HepG2 (cell line): ENCODE measurements around the gene LAMA5. TPM values are rescaled to one million over a fixed set of nuclear protein-coding genes. Genes with fewer than 3 reads are reported as not detected.

Source experiments
- ATF7-NPFF ChIP-seq: sonication (generic); formaldehyde crosslinking; IDR thresholded peaks from 2 replicates; pipeline ENCODE4 v1.8.1; 2023; ENCODE audit warnings: mild to moderate bottlenecking, low read depth, missing genetic modification reagents, moderate library complexity
- BATF2 ChIP-seq: sonication (generic); formaldehyde crosslinking; IDR thresholded peaks from 2 replicates; pipeline ENCODE4 v1.8.0; 2022; ENCODE audit warnings: mild to moderate bottlenecking, missing genetic modification reagents, moderate library complexity
- BRF2 ChIP-seq: sonication (generic); formaldehyde crosslinking; IDR thresholded peaks from 2 replicates; pipeline ENCODE4 v1.8.1; 2022; ENCODE audit warnings: mild to moderate bottlenecking, missing genetic modification reagents
- ELF4 ChIP-seq: sonication (generic); formaldehyde crosslinking; IDR thresholded peaks from 2 replicates; pipeline ENCODE4 v1.5.0; 2020; ENCODE audit warnings: missing genetic modification reagents, mild to moderate bottlenecking, moderate library complexity, borderline replicate concordance
- MIER3 ChIP-seq: IDR thresholded peaks from 2 replicates; pipeline ENCODE4 v1.6.1; 2016; ENCODE audit warnings: missing compliant biosample characterization, borderline replicate concordance
- PPARG ChIP-seq: conservative IDR thresholded peaks from 2 replicates; pipeline ENCODE4 v1.6.1; 2016; ENCODE audit warnings: missing biosample characterization, missing genetic modification reagents
- SNRNP70 ChIP-seq: fragments of 200-400 bp; formaldehyde crosslinking; IDR thresholded peaks from 2 replicates; pipeline ENCODE4 v1.6.1; 2017; ENCODE audit warnings: mild to moderate bottlenecking, low read depth, low read length, moderate library complexity
- TCF12 ChIP-seq, 2 experiments: fragments of 450-650 bp in 1 of 2; sonication (generic) in 1 of 2; formaldehyde crosslinking in 1 of 2; IDR thresholded peaks; 2 replicates each; pipeline versions ENCODE4 v1.6.1 to v1.8.0; 2017 to 2022; ENCODE audit warnings: antibody characterized with exemption in 1 of 2, mild to moderate bottlenecking in 1 of 2, missing genetic modification reagents in 1 of 2, moderate library complexity in 1 of 2
- TP53 ChIP-seq: sonication (generic); formaldehyde crosslinking; conservative IDR thresholded peaks from 2 replicates; pipeline ENCODE4 v1.4.0; 2020; ENCODE audit warnings: missing genetic modification reagents
- ZBTB14 ChIP-seq: sonication (generic); formaldehyde crosslinking; IDR thresholded peaks from 2 replicates; pipeline ENCODE4 v1.4.0; 2020; ENCODE audit warnings: missing genetic modification reagents
- ZBTB49 ChIP-seq: sonication (generic); formaldehyde crosslinking; IDR thresholded peaks from 2 replicates; pipeline ENCODE4 v1.4.0; 2020; ENCODE audit warnings: missing genetic modification reagents, borderline replicate concordance
- ZHX2 ChIP-seq, 2 experiments: sonication (generic) in 1 of 2; formaldehyde crosslinking in 1 of 2; IDR thresholded peaks; 2 replicates each; pipeline versions ENCODE4 v1.6.1 to v1.9.0; 2014 to 2022; ENCODE audit warnings: antibody characterized with exemption in 1 of 2, borderline replicate concordance in 1 of 2, inconsistent platforms in 1 of 2, low read depth in 1 of 2, missing genetic modification reagents in 1 of 2
- ZIK1 ChIP-seq: sonication (generic); formaldehyde crosslinking; IDR thresholded peaks from 2 replicates; pipeline ENCODE4 v1.5.0; 2020; ENCODE audit warnings: mild to moderate bottlenecking, low read depth, missing genetic modification reagents, borderline replicate concordance
- ZNF121 ChIP-seq: sonication (generic); formaldehyde crosslinking; IDR thresholded peaks from 2 replicates; pipeline ENCODE4 v1.5.0; 2020; ENCODE audit warnings: mild to moderate bottlenecking, missing genetic modification reagents
- ZNF598 ChIP-seq: sonication (generic); formaldehyde crosslinking; IDR thresholded peaks from 2 replicates; pipeline ENCODE4 v1.5.1; 2020; ENCODE audit warnings: mild to moderate bottlenecking, missing genetic modification reagents, borderline replicate concordance
- ZNF891 ChIP-seq: sonication (generic); formaldehyde crosslinking; IDR thresholded peaks from 2 replicates; pipeline ENCODE4 v1.5.0; 2020; ENCODE audit warnings: mild to moderate bottlenecking, missing genetic modification reagents
- polyA plus RNA-seq, 8 experiments: library from polyadenylated mRNA; depleted of rRNA in 3 of 8; stranded (reverse) in 7 of 8; unstranded in 1 of 8; fragments of >200 nt; fragmentation: Illumina TruSeq in 4 of 8; extraction: Trizol in 4 of 8; gene quantifications; 2 replicates each; pipeline versions ENCODE4 v1.2.1 to v1.2.3, GENCODE V29; 2011 to 2016; ENCODE audit warnings: low read depth in 4 of 8, missing spikeins in 1 of 8, mixed read lengths in 1 of 8; ENCODE audit not compliant: insufficient read depth in 1 of 8
- total RNA-seq, 5 experiments: library from RNA; depleted of rRNA; stranded (reverse); fragments of >200 nt; fragmentation: Illumina TruSeq; extraction: Trizol; gene quantifications; 2 replicates each; pipeline ENCODE4 v1.2.3, GENCODE V29; 2016; ENCODE audit warnings: low read depth in 1 of 5

Gene LAMA5
- total and polyA plus RNA-seq, 2 of the 13 experiments (the other 11 are each of a cell fraction or from before 2014, with no cell fraction given): 21.0 to 44.7 TPM

GRCh38 chr20:62297449-62298227 is 69.5 kb downstream of the LAMA5 start (continued):
- no peak for TF ChIP-seq ZHX2 (IDR thresholded peaks at IDR 0.05; ENCODE audit: low read depth)
- TF ChIP-seq ZHX2 (CRISPR knock-in tag; IDR thresholded peaks at IDR 0.05; ENCODE audit: borderline replicate concordance): no peak
- TF ChIP-seq BRF2 (CRISPR knock-in tag): no peak
- TF ChIP-seq ZNF121 (CRISPR knock-in tag): peak; percentile 96
- no peak for TF ChIP-seq PPARG
- no peak for TF ChIP-seq ZBTB49
- TF ChIP-seq ZIK1 (CRISPR knock-in tag): no peak
- no peak for TF ChIP-seq ELF4 (CRISPR knock-in tag)
- no peak for TF ChIP-seq TP53 (CRISPR knock-in tag)
- TF ChIP-seq ZNF891 (CRISPR knock-in tag): no peak
- TF ChIP-seq ZBTB14 (CRISPR knock-in tag): no peak
- TF ChIP-seq ATF7-NPFF (CRISPR knock-in tag): 0 out of 2 replicates have a peak, but pooled peaks have one; percentile 13
- TF ChIP-seq TCF12 (IDR thresholded peaks at IDR 0.05): no peak
- no peak for TF ChIP-seq TCF12 (CRISPR knock-in tag; IDR thresholded peaks at IDR 0.05)
- no peak for TF ChIP-seq MIER3 (CRISPR knock-in tag)
- 0 out of 2 replicates have a peak, but pooled peaks have one; percentile 38 for TF ChIP-seq BATF2 (CRISPR knock-in tag)
- TF ChIP-seq SNRNP70: no peak
- no peak for TF ChIP-seq ZNF598 (CRISPR knock-in tag)
